CD14-positive monocyte (primary cell): ENCODE data around the gene OTX1. TPM values are rescaled to one million over a fixed set of nuclear protein-coding genes. Genes with fewer than 3 reads are reported as not detected.
A peak's percentile ranks its signal among the peaks of the same experiment; 100 is the strongest.

Source experiments
- DNase-seq, 3 donors: peaks; one replicate each; pipeline ENCODE4 v3.0.0-alpha.2; 2011 to 2022
- H2AFZ ChIP-seq: 2 replicates; pipeline ENCODE4 v1.6.0; 2012; ENCODE audit warnings: mild to moderate bottlenecking, low read depth, low read length, inconsistent platforms; ENCODE audit not compliant: insufficient read depth, poor library complexity, severe bottlenecking
- H3K27ac ChIP-seq, 2 donors: 1 replicate in 1 of 2; 2 replicates in 1 of 2; pipeline ENCODE4 v1.5.1; 2012 to 2013; ENCODE audit warnings: low read length in 2 of 2, control low read depth in 1 of 2, inconsistent platforms in 1 of 2, low read depth in 1 of 2, mild to moderate bottlenecking in 1 of 2
- H3K27me3 ChIP-seq, 2 donors: one replicate each; pipeline versions ENCODE4 v1.6.0 to v1.6.1; 2011 to 2013; ENCODE audit warnings: low read length in 2 of 2; ENCODE audit not compliant: control insufficient read depth in 2 of 2, insufficient read depth in 2 of 2
- H3K36me3 ChIP-seq, 2 donors: replicated peaks in 1 of 2; 1 replicate in 1 of 2; 2 replicates in 1 of 2; pipeline versions ENCODE4 v1.5.1 to v1.6.1; 2012 to 2013; ENCODE audit warnings: low read length in 2 of 2, control low read depth in 1 of 2, inconsistent platforms in 1 of 2, mild to moderate bottlenecking in 1 of 2; ENCODE audit not compliant: insufficient read depth in 2 of 2, control insufficient read depth in 1 of 2
- H3K4me1 ChIP-seq, 2 donors: 1 replicate in 1 of 2; 2 replicates in 1 of 2; pipeline versions ENCODE4 v1.5.1 to v1.6.1; 2012 to 2013; ENCODE audit warnings: low read length in 2 of 2, control low read depth in 1 of 2, inconsistent platforms in 1 of 2, mild to moderate bottlenecking in 1 of 2, moderate library complexity in 1 of 2; ENCODE audit not compliant: insufficient read depth in 2 of 2, control insufficient read depth in 1 of 2
- H3K4me2 ChIP-seq: replicated peaks from 2 replicates; pipeline ENCODE3; 2012; ENCODE audit warnings: low read length, moderate library complexity, mild to moderate bottlenecking; ENCODE audit not compliant: poor library complexity, severe bottlenecking; ENCODE audit errors: extremely low read depth
- H3K4me3 ChIP-seq, 3 experiments: fragments of 200-600 bp in 1 of 3; sonication (generic) in 1 of 3; replicated peaks in 1 of 3; 1 replicate in 2 of 3; 2 replicates in 1 of 3; pipeline ENCODE4 v1.5.1; 2011 to 2013; ENCODE audit warnings: low read length in 3 of 3, mild to moderate bottlenecking in 3 of 3, control low read depth in 2 of 3, low read depth in 2 of 3, inconsistent platforms in 1 of 3, moderate library complexity in 1 of 3
- H3K79me2 ChIP-seq: 2 replicates; pipeline ENCODE4 v1.6.0; 2012; ENCODE audit warnings: mild to moderate bottlenecking, control low read depth, inconsistent platforms, low read length, moderate library complexity; ENCODE audit not compliant: insufficient read depth
- H3K9ac ChIP-seq: 2 replicates; pipeline ENCODE4 v1.6.0; 2017; ENCODE audit warnings: low read length, mild to moderate bottlenecking; ENCODE audit not compliant: insufficient read depth, poor library complexity, severe bottlenecking
- H3K9me3 ChIP-seq, 2 donors: replicated peaks in 1 of 2; 1 replicate in 1 of 2; 2 replicates in 1 of 2; pipeline versions ENCODE4 v1.5.1 to v1.6.1; 2012 to 2013; ENCODE audit warnings: low read length in 2 of 2, control low read depth in 1 of 2; ENCODE audit not compliant: control insufficient read depth in 1 of 2, insufficient read depth in 1 of 2
- H4K20me1 ChIP-seq: 2 replicates; pipeline ENCODE4 v1.6.0; 2012; ENCODE audit warnings: mild to moderate bottlenecking, low read length, control low read depth, moderate library complexity; ENCODE audit not compliant: insufficient read depth
- H3K27ac Mint-ChIP-seq, 7 donors: one replicate each; pipeline ENCODE4 v1.8.0; 2020; ENCODE audit warnings: mild to moderate bottlenecking in 7 of 7, mixed read lengths in 7 of 7, moderate library complexity in 6 of 7, inconsistent platforms in 2 of 7
- H3K27me3 Mint-ChIP-seq, 3 donors: one replicate each; pipeline ENCODE4 v1.8.0; 2021 to 2022; ENCODE audit warnings: low read depth in 3 of 3, mild to moderate bottlenecking in 3 of 3, mixed read lengths in 3 of 3, moderate library complexity in 3 of 3, inconsistent platforms in 1 of 3
- H3K36me3 Mint-ChIP-seq, 2 donors: one replicate each; pipeline ENCODE4 v1.8.0; 2020; ENCODE audit warnings: mixed read lengths in 2 of 2, inconsistent platforms in 1 of 2, mild to moderate bottlenecking in 1 of 2
- H3K4me1 Mint-ChIP-seq: one replicate; pipeline ENCODE4 v1.8.0; 2020; ENCODE audit warnings: mild to moderate bottlenecking, mixed read lengths
- H3K4me3 Mint-ChIP-seq, 2 donors: one replicate each; pipeline ENCODE4 v1.8.0; 2020; ENCODE audit warnings: mild to moderate bottlenecking in 2 of 2, mixed read lengths in 2 of 2, moderate library complexity in 1 of 2
- H3K9me3 Mint-ChIP-seq, 7 donors: one replicate each; pipeline ENCODE4 v1.8.0; 2020 to 2022; ENCODE audit warnings: mixed read lengths in 7 of 7, mild to moderate bottlenecking in 6 of 7, moderate library complexity in 6 of 7, inconsistent platforms in 2 of 7
- CTCF ChIP-seq: fragments of 200-600 bp; IDR thresholded peaks from one replicate; pipeline ENCODE4 v1.8.0; 2022; ENCODE audit warnings: antibody characterized with exemption, mild to moderate bottlenecking
- WGBS: methylation state at CpG from one replicate; pipeline ENCODE4 v1.1.5; 2013; ENCODE audit warnings: missing lambda C conversion rate; ENCODE audit not compliant: insufficient coverage; 5-methylcytosine and 5-hydroxymethylcytosine counted together
- intact Hi-C, 2 donors: fragments of 100-400 bp; cut with micrococcal nuclease; formaldehyde crosslinking; loops; one replicate each; pipeline versions ENCODE4 v1.15.0 to v1.15.1; 2023
- polyA plus RNA-seq, 3 donors: library from polyadenylated mRNA; depleted of rRNA in 1 of 3; unstranded in 2 of 3; stranded (reverse) in 1 of 3; fragments of 300-500 nt in 2 of 3; fragments of >200 nt in 1 of 3; fragmentation: Illumina TruSeq in 2 of 3; gene quantifications; 1 replicate in 2 of 3; 2 replicates in 1 of 3; pipeline ENCODE4 v1.2.3, GENCODE V29; 2012 to 2021

The OTX1 gene
- polyA plus RNA-seq, 3 donors: not detected

DNA sequence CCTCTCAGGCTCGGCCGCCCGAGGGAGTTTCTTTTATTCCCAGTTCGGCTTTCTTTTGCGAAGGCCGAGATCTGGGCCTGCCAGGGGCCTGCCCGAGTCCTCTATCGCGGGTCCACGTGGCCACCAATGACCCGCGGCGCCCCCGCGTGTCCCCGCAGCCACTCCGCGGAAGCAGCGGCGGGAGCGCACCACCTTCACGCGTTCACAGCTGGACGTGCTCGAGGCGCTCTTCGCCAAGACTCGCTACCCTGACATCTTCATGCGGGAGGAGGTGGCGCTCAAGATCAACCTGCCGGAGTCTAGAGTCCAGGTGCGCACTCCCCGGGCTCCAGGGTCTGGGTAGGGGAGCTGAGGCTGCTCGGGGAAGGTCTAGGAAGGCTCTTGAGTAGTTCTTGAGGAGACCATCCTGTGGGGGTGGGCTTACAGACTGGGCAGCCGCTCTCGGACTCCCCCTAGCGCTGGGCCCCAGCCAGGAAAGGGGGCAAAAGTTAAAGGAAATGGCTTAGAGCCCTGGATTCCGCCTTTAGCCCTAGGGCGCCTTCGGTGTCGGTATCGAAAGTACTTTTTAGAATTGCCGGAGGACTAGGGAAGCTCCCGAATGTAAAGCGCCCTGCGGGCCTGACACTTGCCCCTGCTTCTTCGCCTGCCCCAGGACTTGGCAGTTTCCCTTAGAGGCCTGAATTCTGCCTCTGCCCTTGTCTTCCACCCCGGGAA lies 3.4 kb downstream of the OTX1 start:
- Mint-ChIP-seq H3K36me3 (peaks cover 18 to 33% of the 10 kb centered on the region in 2 donors), H3K27ac (no peak overlapping the region), H3K4me1 (peaks cover 83% of the 10 kb centered on the region), H3K4me3 (peak overlapping the region; percentile 79 to 97), H3K27me3 (peaks cover 90 to 99% (median 96%) of the 10 kb centered on the region in 3 donors), H3K9me3 (peaks cover 0 to 59% (median 40%) of the 10 kb centered on the region in 7 donors)
- Histone ChIP-seq H3K4me2 (peak overlapping the region; percentile 77), H3K27ac (no peak overlapping the region), H2AFZ (no peak overlapping the region), H3K36me3 (no peaks in the 10 kb centered on the region), H3K27me3 (peaks cover 91 to 96% of the 10 kb centered on the region in 2 donors), H3K4me3 (peak overlapping the region in 2 of 3 experiments; percentile 8 to 68), H3K9ac (peak overlapping the region; percentile 27), H3K79me2 (no peaks in the 10 kb centered on the region), H4K20me1 (no peaks in the 10 kb centered on the region), H3K4me1 (peaks cover 60 to 87% of the 10 kb centered on the region in 2 donors), H3K9me3 (peaks cover 6 to 59% of the 10 kb centered on the region in 2 donors)
- no peak for TF ChIP-seq CTCF
- WGBS: 3% methylated on average over 47 of the region's 48 CpGs
- no peak for DNase-seq
- intact Hi-C loops: no loop called here

DNA sequence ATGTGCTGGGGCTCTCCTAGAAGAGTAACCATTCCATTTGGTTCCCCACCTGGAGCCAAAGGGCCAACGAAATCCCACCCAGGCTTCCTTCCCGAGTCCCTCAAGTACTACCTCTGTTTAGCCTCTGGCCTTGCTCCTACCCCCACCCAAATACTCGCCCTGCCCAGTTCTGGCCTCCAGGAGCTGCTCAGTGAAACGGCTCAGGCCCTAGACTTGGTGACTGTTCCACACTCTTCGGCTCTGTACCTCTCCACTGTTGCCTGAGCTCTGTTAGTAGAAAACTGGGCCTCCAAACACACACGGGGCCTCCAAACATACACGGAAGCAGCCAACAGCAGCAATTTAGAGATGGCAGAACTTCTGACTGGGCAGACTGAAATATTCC lies 4.2 kb downstream of the OTX1 start:
- peaks cover 18 to 33% of the 10 kb centered on the region in 2 donors for H3K36me3 Mint-ChIP-seq
- no peak overlapping the region for H3K27ac Mint-ChIP-seq
- H3K9me3 Mint-ChIP-seq: peaks cover 0 to 60% (median 37%) of the 10 kb centered on the region in 7 donors
- peaks cover 9 to 56% of the 10 kb centered on the region in 2 donors for H3K9me3 ChIP-seq
- DNase-seq: no peak
- 5% methylated on average over 4 of the region's 7 CpGs for WGBS
- no peaks in the 10 kb centered on the region for H4K20me1 ChIP-seq
- H3K79me2 ChIP-seq: no peaks in the 10 kb centered on the region
- H3K36me3 ChIP-seq: no peaks in the 10 kb centered on the region
- peak overlapping the region; percentile 35 for H2AFZ ChIP-seq
- H3K4me1 ChIP-seq: peaks cover 66 to 87% of the 10 kb centered on the region in 2 donors
- intact Hi-C loops: no loop called here
- no peak for TF ChIP-seq CTCF
- no peak overlapping the region for H3K27ac ChIP-seq
- peaks cover 88 to 94% of the 10 kb centered on the region in 2 donors for H3K27me3 ChIP-seq
- peak overlapping the region; percentile 77 for H3K4me2 ChIP-seq
- peak overlapping the region in 1 of 3 experiments; percentile 68 for H3K4me3 ChIP-seq
- H3K4me3 Mint-ChIP-seq: peak overlapping the region; percentile 79 to 97
- H3K4me1 Mint-ChIP-seq: peaks cover 79% of the 10 kb centered on the region
- H3K27me3 Mint-ChIP-seq: peaks cover 90 to 99% (median 95%) of the 10 kb centered on the region in 3 donors
- no peak overlapping the region for H3K9ac ChIP-seq
